GM21786 (cell line): ENCODE data around the gene TTL.
"Not testable (repeated sequence)": the region's sequence is repeated elsewhere in the genome, so short reads cannot be mapped to it uniquely, and the experiment has no call there.

Experiments used
- ATAC-seq: cut with Tn5 transposase; IDR thresholded peaks from one replicate; pipeline ENCODE4 v1.9.1; 2021; ENCODE audit not compliant: unreplicated experiment

TTL gene

DNA sequence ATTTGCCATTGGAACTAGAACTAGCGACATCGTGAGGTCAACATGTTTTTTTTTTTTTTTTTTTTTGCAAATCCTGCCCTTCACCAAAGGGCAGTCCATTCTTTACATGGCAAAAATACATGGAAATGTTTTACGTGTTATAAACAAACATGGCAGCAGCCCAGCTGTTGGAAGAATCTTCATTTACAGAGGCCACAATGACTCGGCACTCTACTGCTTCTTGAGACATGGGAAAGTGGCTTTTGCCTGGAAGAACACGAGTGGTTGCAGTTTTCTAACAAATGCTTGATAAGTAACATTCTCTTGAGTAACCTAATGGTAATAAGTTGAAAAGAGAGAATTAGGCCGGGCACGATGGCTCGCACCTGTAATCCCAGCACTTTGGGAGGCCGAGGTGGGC, 37.5 kb downstream of the TTL start:
- no peak for ATAC-seq

DNA sequence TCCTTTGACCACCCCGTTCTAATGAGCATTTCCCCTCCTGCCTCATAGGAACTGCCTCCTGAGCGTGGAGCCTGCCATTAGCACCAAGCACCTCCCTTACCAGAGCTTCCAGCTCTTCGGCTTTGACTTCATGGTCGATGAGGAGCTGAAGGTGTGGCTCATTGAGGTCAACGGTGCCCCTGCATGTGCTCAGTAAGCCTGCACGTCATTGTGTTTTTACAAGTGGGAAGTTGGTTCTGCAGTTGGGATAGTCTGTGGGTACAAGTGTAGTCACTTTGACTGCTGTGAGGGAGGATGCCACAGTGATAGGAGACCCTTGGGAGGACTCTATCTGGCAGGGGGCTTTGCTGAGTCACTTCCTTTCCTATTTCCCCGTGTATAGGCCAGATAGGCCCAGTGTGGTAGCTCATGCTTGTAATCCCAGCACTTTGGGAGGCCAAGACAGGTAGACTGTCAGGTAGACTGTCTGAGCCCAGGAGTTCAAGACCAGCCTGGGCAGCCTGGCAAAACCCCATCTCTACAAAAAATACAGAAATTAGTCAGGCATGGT, 38.4 kb downstream of the TTL start:
- no peak for ATAC-seq

DNA sequence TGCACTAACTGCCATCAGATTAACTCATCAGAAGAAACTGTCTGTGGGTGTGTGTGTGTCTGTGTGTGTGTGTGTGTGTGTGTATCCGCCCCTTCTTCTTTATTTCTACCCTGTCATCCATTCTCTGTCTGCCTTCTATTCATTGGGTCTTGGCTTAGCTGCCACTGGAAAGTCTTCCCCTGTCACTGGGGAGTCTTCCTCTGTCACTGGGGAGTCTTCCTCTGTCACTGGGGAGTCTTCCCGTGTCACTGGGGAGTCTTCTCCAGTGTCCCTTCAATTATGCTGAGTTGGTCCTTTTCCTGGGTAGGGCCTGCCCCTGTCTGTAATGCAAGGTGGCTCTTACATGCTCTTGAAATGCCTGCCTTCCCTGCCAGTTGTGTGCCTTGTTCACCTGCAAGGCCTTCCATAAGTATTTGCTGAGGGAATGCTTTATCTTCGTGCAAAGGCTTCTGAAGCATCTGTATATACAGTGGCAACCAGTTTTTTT, 41.4 kb downstream of the TTL start:
- ATAC-seq, result no peak

- ATAC-seq, result not testable (repeated sequence)
These were observed 42.3 kb downstream of the TTL start for GRCh38 chr2:112524276-112524675.

DNA sequence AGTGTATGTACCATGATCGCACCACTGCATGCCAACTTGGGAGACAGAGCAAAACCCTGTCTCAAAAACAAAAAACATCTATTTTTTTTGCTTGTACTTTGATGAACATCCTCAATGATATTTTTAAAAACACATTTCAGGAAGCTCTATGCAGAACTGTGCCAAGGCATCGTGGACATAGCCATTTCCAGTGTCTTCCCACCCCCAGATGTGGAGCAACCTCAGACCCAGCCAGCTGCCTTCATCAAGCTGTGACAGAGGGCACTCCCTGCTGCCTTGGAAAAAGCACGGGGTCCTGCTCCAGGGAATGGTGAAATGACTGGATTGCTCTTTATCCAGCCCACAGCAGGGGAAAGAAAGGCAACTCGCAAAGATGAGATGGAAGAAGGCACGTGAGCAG, 46.6 kb downstream of the TTL start:
- no peak for ATAC-seq

DNA sequence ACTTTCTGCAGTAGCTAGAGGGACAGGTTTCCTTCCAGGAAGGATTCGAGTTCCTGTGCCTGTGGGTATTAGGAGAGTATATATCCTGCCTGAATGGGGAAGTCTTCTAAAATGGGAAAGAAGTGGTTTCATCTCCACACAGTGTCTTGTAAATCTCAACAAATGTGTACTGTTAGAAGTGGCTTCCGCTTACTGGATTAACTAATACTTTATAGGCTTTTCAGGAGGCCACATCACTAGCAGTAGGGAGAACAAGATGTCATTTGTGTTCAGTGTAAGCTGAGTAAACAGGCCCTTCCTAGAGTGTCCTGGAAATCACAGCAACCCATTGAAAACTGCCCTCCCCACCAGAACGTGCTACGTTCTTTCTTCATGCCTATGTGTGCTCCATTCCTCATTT, 47.8 kb downstream of the TTL start:
- ATAC-seq, result no peak

DNA sequence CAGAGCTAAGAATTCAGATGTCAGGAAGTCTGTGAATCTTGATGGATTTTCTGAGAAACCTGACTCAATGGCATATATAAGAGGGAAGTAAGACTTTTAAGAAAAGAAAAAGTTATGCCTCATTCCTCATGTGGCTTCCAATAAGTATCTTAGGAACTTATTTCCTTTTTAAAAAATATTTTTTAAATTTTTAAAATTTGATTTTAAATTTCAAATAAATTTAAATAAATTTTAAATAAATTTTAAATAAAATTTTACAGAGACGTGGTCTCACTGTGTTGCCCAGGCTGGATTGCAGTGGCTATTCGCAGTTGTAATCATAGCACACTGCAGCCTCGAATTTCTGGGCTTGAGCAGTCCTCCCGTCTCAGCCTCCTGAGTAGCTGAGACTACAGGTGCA, 48.8 kb downstream of the TTL start:
- no peak for ATAC-seq

GRCh38 chr2:112534826-112535225, 52.9 kb downstream of the TTL start:
- ATAC-seq, result no peak

- not testable (repeated sequence) for ATAC-seq
These were observed 54.7 kb downstream of the TTL start for GRCh38 chr2:112536665-112537064.

DNA sequence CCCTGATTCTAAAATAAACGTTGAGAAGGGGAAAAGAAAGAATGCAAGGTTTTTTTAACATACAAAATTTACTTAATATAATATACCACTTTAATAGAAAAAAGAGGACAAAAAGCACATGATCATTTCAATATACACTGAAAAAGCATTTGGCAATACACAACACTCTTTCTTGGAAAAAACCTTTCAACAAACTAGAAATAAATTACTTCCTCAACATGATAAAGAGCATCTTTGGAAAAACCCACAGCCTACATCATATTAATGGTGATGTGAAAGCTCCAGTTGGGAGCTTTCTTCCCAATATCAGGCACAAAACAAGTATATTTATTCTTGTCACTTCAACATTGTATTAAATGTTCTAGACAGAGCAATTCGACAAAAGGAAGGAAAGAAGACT, 57.4 kb downstream of the TTL start:
- no peak for ATAC-seq

- no peak for ATAC-seq
These were observed 59.0 kb downstream of the TTL start for GRCh38 chr2:112540906-112541305.

DNA sequence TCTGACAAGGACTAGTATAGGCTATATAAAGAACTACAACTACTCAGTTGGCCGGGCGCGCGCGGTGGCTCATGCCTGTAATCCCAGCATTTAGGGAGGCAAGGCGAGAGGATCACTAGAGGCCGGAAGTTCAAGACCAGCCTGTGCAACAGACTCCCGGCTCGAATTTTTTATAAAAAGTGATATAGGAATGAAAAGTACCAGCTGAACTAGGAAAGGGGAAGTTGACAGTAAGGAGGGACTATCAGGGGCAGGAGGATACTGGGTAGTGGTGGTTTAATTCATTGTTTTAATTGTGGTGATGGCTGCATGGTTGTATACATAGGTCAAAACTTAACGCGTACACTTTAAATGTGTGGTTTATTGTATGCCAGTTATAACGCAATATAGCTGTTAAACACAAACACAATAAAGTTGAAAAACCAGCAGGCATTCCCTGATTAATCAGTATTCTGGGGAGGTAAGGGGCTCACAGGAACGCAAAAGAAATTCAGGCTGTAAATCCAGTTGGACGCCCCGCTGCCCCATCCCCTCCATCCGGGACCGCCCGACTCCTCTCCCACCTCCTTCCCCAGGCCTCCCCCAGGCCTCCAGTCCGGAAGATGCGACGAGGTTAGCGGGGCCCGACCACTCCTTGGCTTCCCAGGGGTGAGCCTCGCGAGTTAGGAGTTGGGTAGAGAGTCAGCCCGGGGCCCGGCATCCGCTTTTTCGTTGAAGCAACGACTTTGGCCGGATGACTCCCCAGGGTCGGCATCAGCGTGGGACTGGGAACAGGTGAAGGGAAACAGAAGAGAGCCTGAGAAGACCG, 59.6 kb downstream of the TTL start:
- peak; percentile 63 for ATAC-seq

- peak; percentile 81 for ATAC-seq
These were observed 60.4 kb downstream of the TTL start, which contains the start of gene POLR1B for GRCh38 chr2:112542123-112542983. TSS of gene POLR1B (plus strand) at chr2:112542465. CDS start at chr2:112542495, 30 bp downstream.

- no peak for ATAC-seq
These were observed 61.2 kb downstream of the TTL start for GRCh38 chr2:112542984-112543661.

GRCh38 chr2:112547333-112547732, 65.4 kb downstream of the TTL start:
- ATAC-seq, result no peak

DNA sequence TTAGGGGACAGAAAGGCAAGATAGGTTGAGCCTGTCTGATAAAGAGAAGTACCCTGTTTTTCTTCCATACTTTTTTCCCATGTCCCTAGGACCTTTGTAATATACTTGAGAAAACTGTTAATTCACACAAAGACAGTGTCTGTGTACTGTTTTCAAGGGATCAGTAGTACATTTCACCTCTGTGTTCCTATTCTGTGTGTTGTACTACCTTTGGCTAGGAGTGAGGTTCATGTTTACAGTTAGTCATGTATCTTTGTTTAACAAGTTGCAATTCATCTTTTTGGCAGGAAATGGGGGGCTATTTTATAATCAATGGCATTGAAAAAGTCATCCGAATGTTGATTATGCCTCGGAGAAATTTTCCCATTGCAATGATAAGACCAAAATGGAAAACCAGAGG, 67.0 kb downstream of the TTL start:
- ATAC-seq, result no peak

- peak; percentile 77 for ATAC-seq
These were observed 84.1 kb downstream of the TTL start for GRCh38 chr2:112566104-112566503.

DNA sequence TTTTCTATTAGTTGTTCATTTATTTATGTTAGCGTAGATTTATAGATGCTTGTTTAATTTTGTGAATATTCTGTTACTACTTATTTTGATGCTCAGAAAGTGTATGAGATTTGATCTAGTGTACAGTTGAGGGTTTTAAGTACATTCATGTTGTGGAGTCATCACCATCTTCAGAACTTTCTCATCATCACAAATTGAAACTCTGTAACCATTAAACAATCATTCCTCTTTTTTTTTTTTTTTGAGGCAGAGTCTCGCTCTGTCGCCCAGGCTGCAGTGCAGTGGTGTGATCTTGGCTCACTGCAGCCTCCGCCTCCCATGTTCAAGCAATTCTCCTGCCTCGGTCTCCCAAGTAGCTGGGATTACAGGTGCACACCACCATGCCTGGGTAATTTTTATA, 84.6 kb downstream of the TTL start:
- ATAC-seq, result peak; percentile 29

GRCh38 chr2:112572005-112572404, 90.0 kb downstream of the TTL start:
- no peak for ATAC-seq

- no peak for ATAC-seq
These were observed 95.8 kb downstream of the TTL start for GRCh38 chr2:112577756-112578155.

DNA sequence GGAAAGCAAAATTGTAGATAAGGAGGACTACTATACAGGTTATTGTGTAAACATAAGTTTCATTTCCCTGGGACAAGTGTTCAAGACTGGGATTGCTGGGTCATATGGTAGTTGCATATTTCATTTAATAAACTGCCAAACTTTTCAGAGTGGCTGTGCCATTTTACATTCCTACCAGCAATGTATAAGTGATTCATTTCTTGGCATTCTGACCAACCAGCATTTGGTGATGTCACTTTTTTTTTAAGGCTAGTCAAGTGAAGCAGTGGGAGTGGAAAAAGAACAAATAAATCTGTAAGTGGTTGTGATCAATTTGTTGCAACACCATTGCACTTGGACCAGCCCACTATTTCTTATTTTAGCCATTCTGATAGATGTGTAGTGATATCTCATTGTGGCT, 97.3 kb downstream of the TTL start:
- no peak for ATAC-seq
